HepG2 (cell line): ENCODE data around the gene LHPP. TPM values are rescaled to one million over a fixed set of nuclear protein-coding genes. Genes with fewer than 3 reads are reported as not detected.

Experiments used
- CREM ChIP-seq, 2 experiments: sonication (generic) in 1 of 2; formaldehyde crosslinking in 1 of 2; IDR thresholded peaks; 2 replicates each; pipeline versions ENCODE4 v1.4.0 to v1.6.1; 2016 to 2020; ENCODE audit warnings: antibody characterized with exemption in 1 of 2, mild to moderate bottlenecking in 1 of 2, missing genetic modification reagents in 1 of 2
- DPF2 ChIP-seq: sonication (generic); formaldehyde crosslinking; IDR thresholded peaks from 2 replicates; pipeline ENCODE4 v1.4.0; 2020; ENCODE audit warnings: mild to moderate bottlenecking, low read depth, missing genetic modification reagents, borderline replicate concordance
- ELF4 ChIP-seq: sonication (generic); formaldehyde crosslinking; IDR thresholded peaks from 2 replicates; pipeline ENCODE4 v1.5.0; 2020; ENCODE audit warnings: missing genetic modification reagents, mild to moderate bottlenecking, moderate library complexity, borderline replicate concordance
- ERF ChIP-seq: IDR thresholded peaks from 2 replicates; pipeline ENCODE4 v1.6.1; 2018; ENCODE audit warnings: missing biosample characterization, missing genetic modification reagents
- GFI1 ChIP-seq: sonication (generic); formaldehyde crosslinking; IDR thresholded peaks from 2 replicates; pipeline ENCODE4 v1.5.0; 2020; ENCODE audit warnings: missing genetic modification reagents, mild to moderate bottlenecking, borderline replicate concordance
- HES4 ChIP-seq: sonication (generic); formaldehyde crosslinking; IDR thresholded peaks from 2 replicates; pipeline ENCODE4 v1.9.0; 2021; ENCODE audit warnings: mild to moderate bottlenecking, missing genetic modification reagents, borderline replicate concordance
- HOXA3 ChIP-seq: sonication (generic); formaldehyde crosslinking; IDR thresholded peaks from 2 replicates; pipeline ENCODE4 v1.5.0; 2020; ENCODE audit warnings: missing genetic modification reagents
- KAT7 ChIP-seq: IDR thresholded peaks from 2 replicates; pipeline ENCODE4 v1.6.1; 2018; ENCODE audit warnings: borderline replicate concordance, missing compliant biosample characterization
- RAD21 ChIP-seq: fragments of 450-650 bp; formaldehyde crosslinking; IDR thresholded peaks from 2 replicates; pipeline ENCODE4 v1.5.0; 2020; ENCODE audit warnings: mild to moderate bottlenecking
- SIN3A ChIP-seq: IDR thresholded peaks from 2 replicates; pipeline ENCODE4 v1.6.1; 2011; ENCODE audit warnings: low read depth, mild to moderate bottlenecking, control low read depth, low read length, borderline replicate concordance
- SMAD3 ChIP-seq: sonication (generic); formaldehyde crosslinking; IDR thresholded peaks from 2 replicates; pipeline ENCODE4 v1.4.0; 2020; ENCODE audit warnings: missing genetic modification reagents
- SP5 ChIP-seq: IDR thresholded peaks from 2 replicates; pipeline ENCODE4 v1.6.1; 2016; ENCODE audit warnings: low read depth, borderline replicate concordance
- YEATS4 ChIP-seq: sonication (generic); formaldehyde crosslinking; IDR thresholded peaks from 2 replicates; pipeline ENCODE4 v1.4.0; 2020; ENCODE audit warnings: missing genetic modification reagents, borderline replicate concordance
- ZMYM4 ChIP-seq: sonication (generic); formaldehyde crosslinking; IDR thresholded peaks from 2 replicates; pipeline ENCODE4 v1.8.1; 2023; ENCODE audit warnings: mild to moderate bottlenecking, missing genetic modification reagents
- ZNF121 ChIP-seq: sonication (generic); formaldehyde crosslinking; IDR thresholded peaks from 2 replicates; pipeline ENCODE4 v1.5.0; 2020; ENCODE audit warnings: mild to moderate bottlenecking, missing genetic modification reagents
- ZNF431 ChIP-seq: sonication (generic); formaldehyde crosslinking; IDR thresholded peaks from 2 replicates; pipeline ENCODE4 v1.9.0; 2022; ENCODE audit warnings: missing genetic modification reagents, low read depth, mild to moderate bottlenecking, borderline replicate concordance
- ZNF44 ChIP-seq: sonication (generic); formaldehyde crosslinking; IDR thresholded peaks from 2 replicates; pipeline ENCODE4 v1.5.1; 2020; ENCODE audit warnings: mild to moderate bottlenecking, missing genetic modification reagents
- ZNF451 ChIP-seq: sonication (generic); formaldehyde crosslinking; IDR thresholded peaks from 2 replicates; pipeline ENCODE4 v1.5.0; 2020; ENCODE audit warnings: mild to moderate bottlenecking, missing genetic modification reagents
- ZNF567 ChIP-seq: sonication (generic); formaldehyde crosslinking; IDR thresholded peaks from 2 replicates; pipeline ENCODE4 v1.8.1; 2023; ENCODE audit warnings: mild to moderate bottlenecking, missing genetic modification reagents, borderline replicate concordance
- ZNF615 ChIP-seq: sonication (generic); formaldehyde crosslinking; IDR thresholded peaks from 2 replicates; pipeline ENCODE4 v1.5.0; 2020; ENCODE audit warnings: mild to moderate bottlenecking, missing genetic modification reagents, borderline replicate concordance
- ZNF841 ChIP-seq: sonication (generic); formaldehyde crosslinking; IDR thresholded peaks from 2 replicates; pipeline ENCODE4 v1.8.1; 2023; ENCODE audit warnings: missing genetic modification reagents, borderline replicate concordance
- polyA plus RNA-seq, 8 experiments: library from polyadenylated mRNA; depleted of rRNA in 3 of 8; stranded (reverse) in 7 of 8; unstranded in 1 of 8; fragments of >200 nt; fragmentation: Illumina TruSeq in 4 of 8; extraction: Trizol in 4 of 8; gene quantifications; 2 replicates each; pipeline versions ENCODE4 v1.2.1 to v1.2.3, GENCODE V29; 2011 to 2016; ENCODE audit warnings: low read depth in 4 of 8, missing spikeins in 1 of 8, mixed read lengths in 1 of 8; ENCODE audit not compliant: insufficient read depth in 1 of 8
- total RNA-seq, 5 experiments: library from RNA; depleted of rRNA; stranded (reverse); fragments of >200 nt; fragmentation: Illumina TruSeq; extraction: Trizol; gene quantifications; 2 replicates each; pipeline ENCODE4 v1.2.3, GENCODE V29; 2016; ENCODE audit warnings: low read depth in 1 of 5
- TF ChIP-seq, protein P1 (sequence below): sonication (generic); formaldehyde crosslinking; IDR thresholded peaks from 2 replicates; pipeline ENCODE4 v1.5.1; 2020; ENCODE audit warnings: missing genetic modification reagents, mild to moderate bottlenecking, borderline replicate concordance
- TF ChIP-seq, protein P2 (sequence below): sonication (generic); formaldehyde crosslinking; IDR thresholded peaks from 2 replicates; pipeline ENCODE4 v1.4.0; 2020; ENCODE audit warnings: missing genetic modification reagents, borderline replicate concordance
- TF ChIP-seq, protein P3 (sequence below): sonication (generic); formaldehyde crosslinking; IDR thresholded peaks from 2 replicates; pipeline ENCODE4 v1.4.0; 2020; ENCODE audit warnings: missing genetic modification reagents

The LHPP gene
- total and polyA plus RNA-seq, 2 of the 13 experiments (the other 11 are each of a cell fraction or from before 2014, with no cell fraction given), result 5.2 to 13.1 TPM

DNA sequence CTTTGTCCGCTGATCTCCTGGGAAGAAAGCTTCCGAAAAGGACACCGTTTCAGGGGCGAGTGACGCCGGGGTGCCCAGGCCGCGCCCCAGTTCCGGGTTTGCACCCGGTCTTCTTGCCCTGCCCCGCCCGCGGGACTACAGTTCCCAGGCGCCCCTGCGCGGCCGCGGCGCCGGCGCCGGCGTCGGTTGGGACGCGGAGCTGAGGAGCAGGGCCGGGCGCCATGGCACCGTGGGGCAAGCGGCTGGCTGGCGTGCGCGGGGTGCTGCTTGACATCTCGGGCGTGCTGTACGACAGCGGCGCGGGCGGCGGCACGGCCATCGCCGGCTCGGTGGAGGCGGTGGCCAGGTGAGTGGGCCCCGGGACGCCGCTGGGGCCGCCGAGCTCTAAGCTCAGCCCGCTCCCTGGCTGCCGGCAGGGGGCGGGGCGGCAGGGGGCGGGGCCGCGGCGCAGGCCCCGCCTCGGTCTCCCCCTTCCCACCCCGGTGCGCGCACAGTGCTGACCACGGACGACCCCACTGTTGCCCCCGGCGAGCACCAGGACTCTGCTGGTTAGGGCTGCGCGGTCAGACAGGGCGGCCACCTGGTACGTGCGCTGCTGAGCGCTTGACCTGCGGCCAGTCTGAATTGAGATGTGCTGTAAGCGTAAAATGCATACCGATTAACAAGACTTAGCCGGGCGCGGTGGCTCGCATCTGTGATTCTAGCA lies at the start of gene LHPP (continued):
- TF ChIP-seq RAD21 (peak; percentile 39), ERF (CRISPR knock-in tag) (0 out of 2 replicates have a peak, but pooled peaks have one; percentile 12), ELF4 (CRISPR knock-in tag) (0 out of 2 replicates have a peak, but pooled peaks have one; percentile 59), ZNF567 (CRISPR knock-in tag) (no peak), ZNF841 (CRISPR knock-in tag) (no peak), ZNF615 (CRISPR knock-in tag) (no peak), DPF2 (no peak), ZNF451 (CRISPR knock-in tag) (peak; percentile 50; the same call in 1 of the 2 replicates), SIN3A (peak; percentile 19; the same call in 1 of the 2 replicates), GFI1 (CRISPR knock-in tag) (no peak), ZNF121 (peak; percentile 78; the same call in 1 of the 2 replicates), SMAD3 (CRISPR knock-in tag) (peak; percentile 2; the same call in 1 of the 2 replicates), KAT7 (CRISPR knock-in tag) (no peak), YEATS4 (peak; percentile 63; the same call in 1 of the 2 replicates), HES4 (CRISPR knock-in tag) (peak; percentile 90; the same call in 1 of the 2 replicates), SP5 (CRISPR knock-in tag) (peak; percentile 5; the same call in 1 of the 2 replicates), ZMYM4 (peak; percentile 50; the same call in 1 of the 2 replicates), ZNF44 (CRISPR knock-in tag) (no peak), ZNF431 (CRISPR knock-in tag) (no peak), HOXA3 (CRISPR knock-in tag) (peak; percentile 60; the same call in 1 of the 2 replicates), CREM (IDR thresholded peaks at IDR 0.05) (no peak), CREM (CRISPR knock-in tag; IDR thresholded peaks at IDR 0.05) (no peak)
- TF ChIP-seq, protein P1, sequence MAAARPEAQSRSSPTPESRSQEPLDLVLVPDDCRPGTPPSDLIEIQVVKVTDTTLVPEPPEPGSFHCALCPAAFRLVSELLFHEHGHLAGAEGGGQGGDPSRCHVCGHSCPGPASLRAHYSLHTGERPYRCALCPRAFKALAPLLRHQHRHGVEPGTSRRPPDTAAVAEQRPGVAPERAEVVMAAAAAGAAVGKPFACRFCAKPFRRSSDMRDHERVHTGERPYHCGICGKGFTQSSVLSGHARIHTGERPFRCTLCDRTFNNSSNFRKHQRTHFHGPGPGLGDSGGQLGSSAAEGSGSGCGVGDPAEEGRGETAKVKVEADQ (CRISPR knock-in tag), result peak; percentile 86
- TF ChIP-seq, protein P2, sequence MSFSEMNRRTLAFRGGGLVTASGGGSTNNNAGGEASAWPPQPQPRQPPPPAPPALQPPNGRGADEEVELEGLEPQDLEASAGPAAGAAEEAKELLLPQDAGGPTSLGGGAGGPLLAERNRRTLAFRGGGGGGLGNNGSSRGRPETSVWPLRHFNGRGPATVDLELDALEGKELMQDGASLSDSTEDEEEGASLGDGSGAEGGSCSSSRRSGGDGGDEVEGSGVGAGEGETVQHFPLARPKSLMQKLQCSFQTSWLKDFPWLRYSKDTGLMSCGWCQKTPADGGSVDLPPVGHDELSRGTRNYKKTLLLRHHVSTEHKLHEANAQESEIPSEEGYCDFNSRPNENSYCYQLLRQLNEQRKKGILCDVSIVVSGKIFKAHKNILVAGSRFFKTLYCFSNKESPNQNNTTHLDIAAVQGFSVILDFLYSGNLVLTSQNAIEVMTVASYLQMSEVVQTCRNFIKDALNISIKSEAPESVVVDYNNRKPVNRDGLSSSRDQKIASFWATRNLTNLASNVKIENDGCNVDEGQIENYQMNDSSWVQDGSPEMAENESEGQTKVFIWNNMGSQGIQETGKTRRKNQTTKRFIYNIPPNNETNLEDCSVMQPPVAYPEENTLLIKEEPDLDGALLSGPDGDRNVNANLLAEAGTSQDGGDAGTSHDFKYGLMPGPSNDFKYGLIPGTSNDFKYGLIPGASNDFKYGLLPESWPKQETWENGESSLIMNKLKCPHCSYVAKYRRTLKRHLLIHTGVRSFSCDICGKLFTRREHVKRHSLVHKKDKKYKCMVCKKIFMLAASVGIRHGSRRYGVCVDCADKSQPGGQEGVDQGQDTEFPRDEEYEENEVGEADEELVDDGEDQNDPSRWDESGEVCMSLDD (CRISPR knock-in tag), result peak; percentile 92
- TF ChIP-seq, protein P3, sequence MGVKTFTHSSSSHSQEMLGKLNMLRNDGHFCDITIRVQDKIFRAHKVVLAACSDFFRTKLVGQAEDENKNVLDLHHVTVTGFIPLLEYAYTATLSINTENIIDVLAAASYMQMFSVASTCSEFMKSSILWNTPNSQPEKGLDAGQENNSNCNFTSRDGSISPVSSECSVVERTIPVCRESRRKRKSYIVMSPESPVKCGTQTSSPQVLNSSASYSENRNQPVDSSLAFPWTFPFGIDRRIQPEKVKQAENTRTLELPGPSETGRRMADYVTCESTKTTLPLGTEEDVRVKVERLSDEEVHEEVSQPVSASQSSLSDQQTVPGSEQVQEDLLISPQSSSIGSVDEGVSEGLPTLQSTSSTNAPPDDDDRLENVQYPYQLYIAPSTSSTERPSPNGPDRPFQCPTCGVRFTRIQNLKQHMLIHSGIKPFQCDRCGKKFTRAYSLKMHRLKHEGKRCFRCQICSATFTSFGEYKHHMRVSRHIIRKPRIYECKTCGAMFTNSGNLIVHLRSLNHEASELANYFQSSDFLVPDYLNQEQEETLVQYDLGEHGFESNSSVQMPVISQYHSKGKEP, result no peak
